HG03139 (cell line): ENCODE measurements around the gene PTPRN2.

Source experiments
- ATAC-seq: cut with Tn5 transposase; IDR thresholded peaks from one replicate; pipeline ENCODE4 v1.9.1; 2021; ENCODE audit not compliant: unreplicated experiment

Gene PTPRN2

DNA sequence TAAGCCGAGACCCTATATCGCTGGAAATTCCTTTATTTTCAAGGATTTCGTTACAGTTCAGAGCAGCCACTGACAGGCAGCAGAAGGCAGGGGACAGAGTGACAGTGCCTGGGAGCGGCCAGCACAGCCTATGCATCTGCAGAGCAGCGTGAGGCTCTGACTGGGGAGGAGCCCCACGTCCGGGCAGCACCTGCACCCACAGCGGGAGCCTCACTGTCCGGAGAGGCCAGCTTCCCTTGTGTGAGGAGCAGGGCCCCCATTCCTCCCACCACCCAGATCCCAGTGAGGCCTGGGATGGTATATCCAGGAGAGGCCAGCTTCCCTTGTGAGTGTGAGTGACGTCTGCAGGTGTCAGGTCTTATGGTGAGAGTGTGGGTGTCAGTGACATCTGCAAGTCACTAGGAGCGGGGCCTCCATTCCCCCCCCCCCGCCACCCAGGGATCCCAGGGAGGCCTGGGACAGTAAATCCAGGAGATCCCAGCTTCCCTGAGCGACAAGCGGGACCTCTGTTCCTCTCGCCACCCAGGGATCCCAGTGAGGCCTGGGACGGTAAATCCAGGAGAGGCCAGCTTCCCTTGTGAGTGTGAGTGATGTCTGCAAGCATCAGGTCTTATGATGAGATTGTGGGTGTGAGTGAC is 259.1 kb downstream of the PTPRN2 start:
- no peak for ATAC-seq

GRCh38 chr7:158327571-158328180 is 259.9 kb downstream of the PTPRN2 start:
- ATAC-seq: no peak

- ATAC-seq: no peak
Measured at GRCh38 chr7:158327012-158327411, 260.6 kb downstream of the PTPRN2 start.

- no peak for ATAC-seq
Measured at GRCh38 chr7:158325530-158326381, 261.9 kb downstream of the PTPRN2 start.

DNA sequence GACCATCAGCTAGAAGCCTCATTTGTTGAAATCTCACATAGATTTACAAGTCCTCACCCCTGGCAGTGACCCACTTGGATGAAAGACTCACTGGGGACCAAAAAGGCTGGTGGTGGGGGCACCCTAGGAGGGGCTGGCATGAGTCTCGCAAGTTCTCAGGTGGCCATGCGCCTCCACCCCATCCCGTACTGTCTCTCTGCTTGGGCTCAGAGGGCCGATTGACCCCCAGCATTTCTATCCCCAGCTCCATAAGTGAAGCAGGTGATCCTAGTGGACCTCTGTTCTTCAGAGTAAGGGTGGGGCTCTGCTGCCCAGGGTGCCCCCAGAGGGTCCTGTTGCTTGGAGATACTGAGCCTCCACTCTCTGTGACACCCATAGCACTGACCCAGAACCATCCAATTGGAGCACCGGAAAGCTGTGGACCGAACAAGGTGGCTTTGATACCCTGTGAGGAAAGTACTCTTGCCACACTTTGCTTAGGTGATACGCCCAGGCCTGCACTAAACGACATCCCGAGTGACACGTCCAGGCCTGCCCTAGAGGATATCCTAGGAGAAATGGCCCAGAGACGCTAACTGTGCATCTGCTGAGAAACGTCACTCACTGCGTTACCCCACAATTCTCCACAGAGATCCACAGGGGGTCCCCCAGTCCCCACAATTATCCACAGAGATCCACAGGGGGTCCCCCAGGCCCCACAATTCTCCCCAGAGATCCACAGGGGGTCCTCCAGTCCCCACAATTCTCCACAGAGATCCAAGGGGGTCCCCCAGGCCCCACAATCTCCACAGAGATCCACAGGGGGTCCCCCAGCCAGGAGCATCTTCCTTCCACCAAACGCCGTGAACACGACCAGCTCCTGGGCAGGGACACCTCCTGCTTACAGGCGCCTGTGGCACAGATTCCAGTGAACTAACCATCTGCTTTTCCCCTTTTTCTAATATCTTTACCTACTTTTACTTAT is 262.9 kb downstream of the PTPRN2 start:
- ATAC-seq: no peak

DNA sequence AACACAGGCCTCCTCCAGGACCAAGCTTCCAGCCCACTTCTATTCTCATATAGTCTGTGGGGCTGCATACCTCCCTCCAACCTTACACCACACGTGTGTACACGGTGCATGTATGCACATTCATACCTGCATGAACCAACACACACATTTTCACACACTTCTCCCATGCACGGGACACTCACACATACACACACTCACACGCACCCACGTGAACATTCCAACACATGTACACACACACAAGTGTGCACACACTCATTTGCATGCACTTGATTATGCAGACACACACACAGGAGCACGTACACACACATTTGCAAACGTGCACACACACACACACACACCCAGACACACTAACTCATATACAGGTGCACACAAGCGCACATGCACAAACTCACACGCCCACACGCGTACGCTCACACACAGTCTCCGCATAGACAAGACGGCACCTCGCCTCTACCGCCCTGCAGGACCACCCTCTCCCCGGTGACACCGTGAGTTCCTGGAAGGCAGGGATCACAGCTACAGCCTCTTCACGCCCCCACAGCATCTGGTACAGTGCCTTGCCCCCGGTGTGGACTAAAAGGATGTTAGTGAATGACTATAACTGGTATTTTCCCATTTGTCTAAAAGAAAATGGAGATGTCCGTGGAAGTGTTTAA is 263.8 kb downstream of the PTPRN2 start:
- no peak for ATAC-seq

DNA sequence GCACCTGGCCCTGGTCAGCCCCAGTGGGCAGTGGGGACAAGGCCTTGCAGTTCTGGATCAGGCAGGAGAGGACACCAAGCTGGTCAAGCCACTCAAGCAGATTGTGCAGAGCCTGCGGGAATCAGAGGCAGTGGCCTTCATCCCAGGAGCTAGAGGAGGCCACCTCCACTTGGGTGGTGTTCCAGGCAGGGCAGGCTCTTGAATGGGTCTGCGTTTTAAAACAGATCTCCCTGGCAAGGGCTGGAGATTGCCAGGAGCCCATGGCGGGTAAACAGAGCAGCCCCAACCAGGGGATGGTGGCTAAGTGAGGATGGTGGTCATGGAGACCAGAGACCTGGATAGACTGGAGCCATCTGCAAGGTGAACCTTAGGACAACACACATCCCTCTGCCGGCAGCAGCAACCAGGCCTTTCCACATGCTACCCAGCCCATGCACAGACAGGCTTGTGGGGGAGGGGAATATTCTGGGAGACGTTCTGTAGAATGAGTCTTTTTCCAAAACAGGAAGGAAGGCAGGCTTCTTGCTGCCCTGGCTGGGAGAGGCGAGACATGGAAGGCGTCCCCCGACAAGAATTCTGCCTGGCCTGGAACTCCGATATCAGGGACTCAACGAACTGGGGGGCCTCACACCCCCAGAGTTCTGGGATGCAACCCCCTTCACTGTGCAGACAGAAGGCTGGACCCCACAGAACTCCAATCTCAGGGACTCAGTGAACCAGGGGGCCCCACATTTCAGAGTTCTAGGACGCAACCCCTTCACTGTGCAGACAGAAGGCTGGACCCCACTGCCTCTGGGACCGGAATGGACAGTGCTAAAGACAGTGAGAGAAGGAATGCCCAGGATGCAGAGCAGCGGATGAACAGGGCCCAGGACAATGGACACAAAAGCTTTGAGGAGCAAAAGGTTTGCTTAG is 264.8 kb downstream of the PTPRN2 start:
- no peak for ATAC-seq

GRCh38 chr7:158321936-158322615 is 265.5 kb downstream of the PTPRN2 start:
- ATAC-seq: no peak

GRCh38 chr7:158321056-158321700 is 266.4 kb downstream of the PTPRN2 start:
- no peak for ATAC-seq

- no peak for ATAC-seq
Measured at GRCh38 chr7:158320328-158320727, 267.3 kb downstream of the PTPRN2 start.

DNA sequence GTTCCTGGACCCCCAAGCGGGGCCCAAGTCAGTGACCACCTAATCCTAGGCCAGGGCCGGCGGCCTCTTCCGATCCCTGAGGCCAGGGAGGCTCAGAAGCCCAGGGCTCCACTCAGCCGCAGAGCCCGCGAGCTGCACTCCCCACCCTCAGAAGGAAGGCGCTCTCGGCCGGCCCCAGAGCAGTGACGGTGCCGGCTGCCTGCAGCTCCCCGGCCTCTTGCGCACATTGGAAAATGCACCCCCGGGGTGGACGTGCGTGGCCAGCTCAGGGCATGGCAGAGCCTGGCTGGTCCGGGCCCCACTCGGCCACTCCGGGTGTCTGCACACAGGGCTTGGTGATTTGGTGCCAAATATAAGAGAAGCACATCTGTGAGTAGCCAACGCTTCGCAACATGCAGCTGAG is 269.1 kb downstream of the PTPRN2 start:
- no peak for ATAC-seq

- no peak for ATAC-seq
Measured at GRCh38 chr7:158317238-158318205, 270.1 kb downstream of the PTPRN2 start.

DNA sequence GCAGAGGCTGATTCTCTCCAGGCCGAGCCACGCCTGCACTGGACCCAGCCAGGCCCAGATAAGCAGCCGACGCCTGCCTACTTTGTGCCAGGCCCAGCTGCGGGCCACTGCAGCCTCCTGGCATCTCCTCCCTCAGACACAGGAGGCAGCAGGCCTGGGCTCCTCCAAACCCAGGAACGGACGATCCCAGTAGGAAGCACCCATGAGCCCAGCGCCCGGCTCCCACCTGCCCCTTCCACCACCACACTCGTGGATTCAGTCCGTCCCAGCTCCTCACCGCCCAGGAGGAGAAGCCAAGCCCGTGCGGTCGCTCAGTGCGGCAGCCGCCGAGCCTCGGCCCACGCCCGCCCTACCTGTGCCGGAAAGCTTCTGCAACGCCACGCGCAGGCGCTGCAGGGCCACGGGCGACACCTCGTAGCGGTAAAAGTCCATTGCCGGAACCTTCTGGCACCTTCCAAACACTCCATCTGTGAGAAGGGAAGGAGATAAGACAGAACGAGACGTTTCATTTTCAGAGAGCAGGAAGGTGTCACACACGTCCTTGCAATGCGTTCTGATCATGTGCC is 271.1 kb downstream of the PTPRN2 start:
- no peak for ATAC-seq

DNA sequence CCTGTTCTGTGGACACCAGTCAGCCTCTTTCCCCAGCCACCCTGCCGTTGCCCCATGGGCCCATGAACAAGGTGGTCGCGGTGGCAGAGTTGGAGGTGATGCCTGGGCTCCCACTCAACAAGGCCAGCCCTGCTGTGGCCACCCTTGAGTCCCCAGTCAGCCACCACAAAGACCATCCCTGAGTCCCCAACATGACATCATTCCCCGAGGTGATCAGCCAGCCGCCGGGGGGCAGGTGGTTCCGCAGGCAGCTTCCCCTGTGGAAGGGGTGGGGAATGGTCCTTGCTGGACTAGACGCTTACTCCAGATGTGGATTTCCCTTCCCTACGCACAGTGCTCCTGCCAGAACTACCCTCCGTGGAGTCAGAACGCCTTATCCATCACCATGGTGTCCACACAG is 271.7 kb downstream of the PTPRN2 start:
- no peak for ATAC-seq

DNA sequence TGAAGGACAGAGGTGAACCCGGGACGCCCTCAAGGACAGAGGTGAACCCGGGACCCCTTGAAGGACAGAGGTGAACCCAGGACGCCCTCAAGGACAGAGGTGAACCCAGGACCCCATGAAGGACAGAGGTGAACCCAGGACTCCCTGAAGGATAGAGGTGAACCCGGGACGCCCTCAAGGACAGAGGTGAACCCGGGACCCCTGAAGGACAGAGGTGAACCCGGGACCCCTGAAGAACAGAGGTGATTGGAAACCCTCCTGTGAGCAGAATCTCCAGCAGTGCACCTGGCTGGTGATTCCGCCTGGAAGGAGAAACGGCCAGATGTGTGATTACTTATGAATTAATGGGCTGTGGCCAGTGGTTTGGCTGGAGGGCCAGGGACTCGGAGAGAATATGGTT is 272.3 kb downstream of the PTPRN2 start:
- ATAC-seq: no peak

GRCh38 chr7:158314394-158314793 is 273.2 kb downstream of the PTPRN2 start:
- ATAC-seq: no peak

GRCh38 chr7:158313931-158314330 is 273.7 kb downstream of the PTPRN2 start:
- no peak for ATAC-seq
